T follicular helper cell (primary cell): Measurements from ENCODE around the gene CFL1.
"Not testable (repeated sequence)": the region's sequence is repeated elsewhere in the genome, so short reads cannot be mapped to it uniquely, and the experiment has no call there.

ENCODE experiments used
- DNase-seq: peaks from one replicate; pipeline ENCODE4 v3.0.0-alpha.2; 2020; ENCODE audit warnings: low read depth

The CFL1 gene

GRCh38 chr11:65842144-65842543 lies 15.8 kb downstream of the CFL1 start:
- DNase-seq: no peak

GRCh38 chr11:65834202-65834601 lies 23.8 kb downstream of the CFL1 start:
- no peak for DNase-seq

DNA sequence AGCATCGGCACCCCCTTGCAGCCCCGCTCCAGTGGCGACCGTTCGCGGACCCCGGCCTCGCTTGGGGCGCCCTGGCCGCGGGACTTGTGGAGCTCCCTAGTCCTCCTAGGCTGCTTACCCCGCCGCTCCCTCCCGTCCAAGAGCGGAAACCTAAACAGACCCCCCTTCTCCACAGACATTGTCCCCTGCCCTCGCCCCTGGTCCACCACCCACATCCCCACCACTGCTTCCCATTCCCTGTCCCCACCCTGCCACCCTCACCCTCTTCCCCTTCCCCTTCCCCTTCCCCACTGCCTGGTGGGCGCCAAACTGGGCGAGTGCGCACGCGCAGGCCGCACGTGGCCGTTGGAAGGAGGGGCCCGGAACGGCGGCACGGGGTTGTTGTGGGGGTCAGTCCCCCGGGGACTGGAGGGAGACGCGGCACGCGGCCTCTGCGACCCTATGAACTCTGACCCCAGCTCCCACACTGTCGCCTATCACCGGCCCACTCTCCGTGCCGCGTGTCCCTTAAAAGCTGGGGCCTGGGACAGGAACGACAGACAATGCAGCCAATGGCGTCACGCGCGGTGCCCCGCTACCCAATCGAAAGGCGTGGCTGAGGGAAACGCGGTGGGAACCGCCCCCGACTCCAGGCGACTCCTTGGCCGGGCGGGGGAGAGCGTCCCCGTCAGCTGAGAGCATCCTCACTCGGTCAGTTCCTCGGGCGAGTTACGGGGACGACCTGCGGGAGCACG lies 24.5 kb downstream of the CFL1 start, which contains the start of gene SNX32:
TSS of gene SNX32 (plus strand) at position 667 of the 734 bp plus-strand sequence. CDS start 103 bp downstream, outside the sequence.
- peak; percentile 90 for DNase-seq

DNA sequence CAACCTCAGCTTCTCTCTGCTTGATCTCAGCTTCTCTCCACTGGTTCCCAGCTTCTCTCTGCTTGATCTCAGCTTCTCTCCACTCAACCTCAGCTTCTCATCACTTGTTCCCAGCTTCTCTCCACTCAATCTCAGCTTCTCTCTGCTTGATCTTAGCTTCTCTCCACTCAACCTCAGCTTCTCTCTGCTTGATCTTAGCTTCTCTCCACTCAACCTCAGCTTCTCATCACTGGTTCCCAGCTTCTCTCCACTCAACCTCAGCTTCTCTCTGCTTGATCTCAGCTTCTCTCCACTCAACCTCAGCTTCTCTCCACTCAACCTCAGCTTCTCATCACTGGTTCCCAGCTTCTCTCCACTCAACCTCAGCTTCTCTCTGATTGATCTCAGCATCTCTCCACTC lies 25.7 kb downstream of the CFL1 start:
- DNase-seq: not testable (repeated sequence)

- no peak for DNase-seq
These were observed 28.5 kb downstream of the CFL1 start for GRCh38 chr11:65829459-65829858.

DNA sequence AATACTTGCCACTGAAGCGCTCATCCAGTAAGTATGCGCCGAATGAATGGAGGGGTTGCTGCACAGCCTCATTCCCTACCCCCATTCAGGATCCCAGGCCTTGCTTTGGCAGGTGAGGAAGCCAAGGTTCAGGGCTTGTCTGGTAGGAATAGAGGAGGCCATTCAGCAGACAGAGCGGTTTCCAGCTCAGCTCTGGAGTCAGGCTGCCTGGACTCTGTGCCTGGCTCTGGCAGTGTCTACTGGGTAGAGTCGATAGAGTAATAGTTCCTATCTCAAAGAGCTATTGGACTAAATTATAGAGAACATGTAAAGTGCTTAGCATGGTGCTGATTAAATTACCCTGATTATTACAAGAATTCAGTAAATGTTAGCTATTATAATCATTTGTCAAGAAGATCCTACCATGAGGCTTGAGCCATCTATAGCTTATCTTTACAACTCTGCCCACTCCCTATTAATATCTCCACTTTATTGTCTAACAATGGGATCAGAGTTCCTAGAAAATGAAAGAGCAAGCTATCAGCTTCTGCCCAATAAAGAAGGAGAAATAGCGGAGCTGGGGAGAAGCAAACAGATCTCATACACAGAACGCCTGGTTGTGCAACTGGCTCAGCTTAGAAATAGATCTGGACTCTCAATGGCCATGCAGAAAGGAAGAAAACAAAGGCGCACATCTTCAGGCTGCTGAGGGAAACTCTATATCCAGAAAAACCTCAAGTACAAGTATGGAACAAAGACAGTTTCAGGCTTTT lies 30.8 kb downstream of the CFL1 start:
- DNase-seq: no peak

DNA sequence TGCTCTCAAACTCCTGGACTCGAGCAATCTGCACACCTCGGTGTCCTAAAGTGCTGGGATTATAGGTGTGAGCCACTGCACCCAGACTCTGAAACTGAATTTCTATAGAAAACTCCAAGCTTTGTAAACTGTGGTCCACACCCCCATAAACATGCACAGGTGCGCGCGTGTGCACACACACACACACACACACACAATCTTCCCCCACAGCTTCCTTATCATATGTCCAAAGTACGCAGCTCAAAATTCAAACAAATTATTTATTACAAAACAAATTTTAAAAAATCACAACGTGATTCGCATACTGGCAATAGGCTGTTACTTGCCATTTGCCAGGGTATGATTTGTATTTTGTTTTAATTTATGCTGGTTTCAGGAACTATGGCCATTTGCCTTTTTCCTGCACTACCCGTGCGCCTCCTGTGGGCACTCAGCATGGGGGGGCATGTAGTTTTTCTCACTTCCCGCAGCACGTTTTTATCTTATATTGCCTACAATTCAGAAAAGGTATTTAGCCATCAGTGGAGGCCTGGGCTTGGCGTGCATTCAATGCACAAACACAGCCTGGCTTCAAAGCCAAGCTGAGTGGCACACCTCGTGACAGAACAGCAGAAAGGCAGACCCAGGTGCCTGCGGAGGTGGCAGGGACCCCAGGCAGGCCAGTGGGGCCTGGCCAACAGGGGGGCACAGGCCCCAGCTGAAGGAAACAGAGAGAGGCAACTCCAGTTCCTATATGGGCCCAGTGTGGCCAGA lies 35.0 kb downstream of the CFL1 start:
- DNase-seq: no peak

DNA sequence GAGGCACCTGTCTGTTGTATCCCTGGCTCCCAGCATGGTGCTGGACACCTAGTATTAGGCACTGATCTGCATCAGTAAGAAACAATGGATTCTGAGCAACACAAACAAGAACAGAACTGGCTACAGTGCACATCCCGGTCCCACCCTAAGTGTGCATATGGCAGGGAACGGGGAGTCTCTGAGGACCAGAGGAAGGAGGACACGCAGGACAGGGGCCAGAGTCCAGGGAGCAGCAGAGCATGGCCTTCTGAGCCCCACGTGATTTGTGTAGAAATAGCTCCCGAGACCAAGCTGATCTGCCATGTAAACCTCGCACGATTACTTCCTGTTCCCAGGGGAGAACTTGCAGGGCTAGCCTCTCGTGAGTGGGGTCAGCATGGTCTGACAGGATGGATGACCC lies 36.9 kb downstream of the CFL1 start:
- DNase-seq: no peak

GRCh38 chr11:65817835-65818680 lies 39.9 kb downstream of the CFL1 start:
- peak; percentile 90 for DNase-seq

DNA sequence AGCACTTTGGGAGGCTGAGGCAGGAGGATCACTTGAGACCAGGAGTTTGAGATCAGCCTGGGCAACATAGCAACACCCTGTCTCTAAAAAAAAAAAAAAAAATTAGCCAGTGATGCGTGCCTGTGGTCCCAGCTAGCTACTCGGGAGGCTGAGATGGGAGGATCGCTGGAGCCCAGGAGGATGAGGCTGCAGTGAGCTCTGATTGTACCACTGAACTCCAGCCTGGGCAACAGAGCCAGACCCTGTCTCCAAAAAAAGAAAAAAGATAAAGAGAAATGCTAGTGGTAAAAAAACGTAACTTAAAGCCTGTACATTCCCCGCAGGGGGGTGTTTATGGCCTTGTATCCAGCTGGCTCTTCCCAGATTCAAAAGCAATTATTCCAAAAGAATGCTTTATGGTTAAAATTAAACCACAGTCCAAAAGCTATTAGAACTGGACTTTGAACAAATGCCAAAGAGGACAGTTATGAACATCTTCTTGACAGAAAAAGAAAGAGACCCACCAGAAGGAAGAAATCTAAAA lies 40.6 kb downstream of the CFL1 start:
- DNase-seq: no peak

DNA sequence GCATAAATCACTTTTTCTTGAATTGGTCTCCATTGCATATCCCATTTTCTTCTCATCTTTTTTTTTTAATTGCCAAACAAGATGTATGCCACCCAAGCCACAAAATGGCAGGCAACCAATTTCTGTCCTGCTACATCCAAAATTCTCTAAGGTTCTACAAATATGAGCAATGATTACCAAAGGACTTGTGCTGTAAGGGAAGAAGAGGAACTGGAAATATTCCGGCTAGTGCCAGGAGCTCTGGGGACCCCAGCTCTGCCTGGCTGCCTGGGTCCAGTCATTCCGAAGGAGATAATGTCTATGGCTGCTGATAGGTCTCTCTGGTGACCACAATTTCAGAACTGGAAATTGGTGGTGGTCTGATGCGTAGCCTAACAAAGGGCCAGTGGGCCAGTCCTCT lies 41.3 kb downstream of the CFL1 start:
- no peak for DNase-seq

GRCh38 chr11:65814986-65815565 lies 42.9 kb downstream of the CFL1 start:
- no peak for DNase-seq

DNA sequence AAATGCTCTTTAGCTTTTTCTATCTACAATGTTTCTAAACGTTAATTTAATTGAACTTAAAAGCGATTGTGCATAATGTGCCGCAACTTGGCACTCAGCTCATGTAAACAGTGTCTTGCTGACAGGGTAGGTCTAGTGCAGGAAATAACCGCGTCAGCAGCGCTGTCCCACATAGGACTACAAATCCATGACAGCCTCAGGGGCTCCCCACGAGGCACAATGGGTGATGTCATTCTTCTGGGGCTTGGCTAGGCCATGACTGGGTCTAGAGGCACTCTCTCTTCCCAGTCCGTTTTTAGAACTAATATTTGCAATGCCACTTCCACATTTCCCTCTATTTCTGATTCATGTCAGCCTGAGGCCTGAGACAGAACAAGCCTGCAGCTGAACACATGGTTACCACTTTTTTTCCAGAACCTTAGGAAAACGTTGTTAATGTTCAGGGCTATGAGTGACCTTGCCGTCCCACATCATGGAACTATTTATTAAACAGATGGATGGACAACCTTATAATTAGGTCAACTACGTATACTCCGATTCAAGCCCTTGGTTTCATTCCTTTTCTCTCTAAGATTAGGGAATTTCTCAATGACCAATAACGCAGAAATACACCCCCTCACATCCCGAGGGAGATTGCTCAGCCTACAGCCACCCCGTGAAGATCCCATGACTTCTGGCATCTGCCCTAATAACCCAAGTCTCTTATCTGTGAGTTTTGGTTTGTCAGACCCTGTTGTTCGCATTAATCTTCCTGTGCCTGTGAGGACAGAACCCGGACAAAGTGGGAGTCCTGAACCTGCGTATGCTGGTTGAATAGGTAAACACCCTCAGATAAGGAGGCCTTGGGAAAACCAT lies 43.6 kb downstream of the CFL1 start:
- DNase-seq: no peak

DNA sequence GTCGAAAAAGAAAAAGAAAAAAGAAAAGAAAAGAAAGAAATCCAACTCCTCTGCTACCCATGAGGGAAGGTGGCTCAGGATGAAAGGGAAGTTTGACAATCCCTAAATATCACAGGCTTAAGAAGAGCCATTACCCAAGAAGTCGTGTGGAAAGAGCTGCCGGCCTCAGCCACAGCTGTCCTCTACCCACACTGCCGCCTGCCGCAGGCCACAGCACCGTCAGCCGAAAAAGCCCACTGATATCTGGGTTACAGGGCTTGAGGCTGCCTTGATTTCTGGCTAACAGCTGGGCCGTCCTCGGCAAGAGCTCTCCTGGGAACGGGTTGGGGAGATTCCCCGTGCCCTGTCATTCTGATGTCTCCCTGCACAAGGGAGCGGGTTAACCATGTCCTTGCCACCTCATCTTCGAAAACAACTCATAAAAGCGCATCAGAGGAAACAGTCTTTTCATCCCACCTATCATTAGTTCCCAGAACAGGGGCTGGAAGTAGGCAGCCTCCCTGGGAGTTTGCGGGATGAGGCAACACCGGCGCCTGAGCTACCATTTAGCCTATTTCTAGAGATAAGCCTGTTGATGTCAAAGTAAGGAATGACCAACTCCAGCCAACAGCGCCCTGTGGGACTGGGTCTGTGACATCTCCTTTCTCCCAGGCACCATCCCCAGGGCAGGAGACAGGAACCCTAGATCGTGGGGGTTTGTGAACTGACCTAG lies 46.1 kb downstream of the CFL1 start:
- no peak for DNase-seq

DNA sequence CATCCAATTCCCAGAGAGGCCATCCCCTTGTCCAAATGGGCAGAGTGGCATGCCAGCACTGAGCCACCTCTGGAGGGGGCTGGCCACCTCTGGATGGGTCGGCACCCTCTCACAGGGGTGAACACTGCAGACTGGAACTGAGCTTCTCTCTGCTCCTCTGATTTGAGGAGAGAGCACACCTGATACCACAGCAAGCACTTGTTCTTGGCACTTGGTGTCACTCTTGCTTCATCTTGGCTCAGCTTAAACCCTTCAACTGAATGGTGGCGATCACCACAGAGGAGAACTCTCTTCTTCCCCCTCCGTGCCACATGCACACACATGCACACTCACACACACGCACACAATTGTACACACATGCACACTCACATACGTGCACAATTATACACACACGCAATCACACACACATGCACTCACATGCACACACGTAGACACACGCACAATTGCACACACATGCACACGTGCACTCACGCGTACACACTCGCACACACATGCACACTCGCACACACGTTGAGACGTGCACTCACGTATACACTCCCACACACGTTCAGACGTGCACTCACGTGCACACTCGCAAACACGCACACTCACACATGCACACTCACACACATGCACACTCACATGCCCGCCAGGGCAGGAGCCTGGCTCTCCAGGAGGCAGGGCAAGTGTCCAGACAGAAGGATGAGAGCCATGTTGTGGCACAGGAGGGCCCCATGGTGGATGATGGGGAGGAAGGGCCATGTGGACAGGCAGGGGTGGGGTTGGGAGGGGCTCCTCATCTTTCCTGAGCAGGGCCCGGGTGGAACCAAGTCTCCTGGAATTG lies 47.7 kb downstream of the CFL1 start:
- DNase-seq: no peak

DNA sequence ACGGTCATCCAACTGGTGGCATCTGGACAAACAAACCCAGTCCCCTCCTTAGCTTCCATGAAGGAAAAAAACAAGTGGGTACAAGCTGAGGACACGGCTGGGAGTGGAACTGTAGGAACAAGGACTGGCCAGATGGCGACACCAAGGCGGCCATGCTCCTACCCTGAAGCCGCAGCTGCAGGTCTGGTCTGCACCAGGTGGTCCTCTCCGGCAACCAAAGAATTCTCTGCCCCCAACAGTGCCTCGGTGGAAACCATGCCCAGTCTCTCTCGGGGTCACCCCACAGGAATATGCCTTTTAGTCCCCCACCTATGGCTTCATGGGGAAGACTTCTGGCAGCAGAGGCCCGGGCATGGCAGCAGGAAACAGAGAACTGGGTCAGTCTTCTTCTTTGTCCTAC lies 48.5 kb downstream of the CFL1 start:
- DNase-seq: no peak

DNA sequence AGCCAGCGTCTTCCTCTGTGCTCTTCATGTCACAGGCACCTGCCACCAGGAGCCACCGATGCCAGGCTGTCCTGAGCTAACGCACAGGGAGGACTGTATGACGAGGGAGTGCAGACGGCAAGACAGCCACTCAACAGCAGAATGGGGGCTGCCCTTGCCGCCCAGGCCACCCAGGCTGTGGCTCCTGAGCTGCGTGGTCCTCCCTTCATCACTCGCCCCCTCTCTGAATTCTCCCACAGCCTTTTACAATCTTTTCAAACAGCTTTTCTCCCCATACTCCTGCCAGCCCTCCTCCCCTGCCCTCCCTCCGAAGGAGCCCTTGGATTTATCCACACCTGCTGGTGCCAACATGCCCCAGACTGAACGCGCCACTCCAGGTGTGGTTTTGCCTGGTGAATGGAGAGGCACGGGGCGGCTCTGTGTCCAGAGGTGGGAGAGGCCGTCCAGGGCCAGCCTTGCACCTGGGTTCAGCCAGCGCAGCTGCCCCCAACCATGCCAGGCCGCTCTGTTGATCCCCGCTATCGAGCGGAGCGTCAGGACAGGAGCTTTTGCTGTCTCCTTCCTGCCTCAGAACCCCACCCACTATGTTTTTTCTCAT lies 49.1 kb downstream of the CFL1 start:
- DNase-seq: no peak

- DNase-seq: no peak
These were observed 51.0 kb downstream of the CFL1 start for GRCh38 chr11:65806979-65807378.
